T-helper 2 cell treated with Interferon-gamma antibody and Interleukin-4, amounts not matched to agents 100 ng/mL and 5 ng/mL, for 36 hours (primary cell): ENCODE results near the gene FARP1. TPM values are rescaled to one million over a fixed set of nuclear protein-coding genes. Genes with fewer than 3 reads are reported as not detected.

ENCODE experiments used
- intact Hi-C: fragments of 100-400 bp; cut with micrococcal nuclease; formaldehyde crosslinking; loops from one replicate; pipeline ENCODE4 v1.15.1; 2023
- total RNA-seq: library from RNA; stranded (reverse); gene quantifications from 2 replicates; pipeline ENCODE4 v1.2.3, GENCODE V29; 2022

FARP1 gene
- total RNA-seq, 1 donor from 2014 or later: 0.57 TPM

DNA sequence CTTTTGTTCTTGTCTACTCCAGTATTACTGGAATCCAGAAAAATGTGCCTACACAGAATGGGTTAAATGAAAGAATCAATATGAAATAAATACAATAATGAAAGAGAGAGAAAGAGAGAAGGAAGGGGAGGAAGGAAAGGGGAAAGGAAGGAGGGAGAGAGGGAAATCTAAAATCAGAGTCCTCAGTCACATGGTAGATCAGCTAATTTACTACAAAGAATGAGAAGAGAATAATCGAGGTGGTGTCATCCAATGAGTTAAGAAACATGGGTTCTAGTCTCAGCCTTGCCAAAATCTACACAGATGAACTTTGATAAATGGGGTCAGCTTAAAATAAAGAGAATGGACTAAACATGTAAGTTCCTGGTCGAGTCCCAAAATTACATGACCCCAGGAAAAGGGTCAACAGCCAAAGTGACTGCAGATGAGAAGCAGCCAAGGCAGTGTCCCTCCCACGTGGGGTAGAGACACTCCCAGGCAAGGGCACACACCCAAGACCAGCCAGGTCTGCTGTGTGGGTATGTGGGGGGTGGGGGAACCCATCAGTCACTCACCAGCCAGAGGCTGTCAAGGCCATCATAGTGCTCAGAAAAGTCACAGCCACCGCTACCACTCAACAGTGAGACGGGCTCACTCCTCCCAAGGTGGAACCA is 330.4 kb downstream of the FARP1 start:
- intact Hi-C loops: loop anchor here (10.0 kb wide), 2 partner anchors 582 to 1258 kb away; no protein-coding TSS in a partner anchor

- intact Hi-C loops: loop anchor here (10.0 kb wide), 2 partner anchors 581 to 1259 kb away; no protein-coding TSS in a partner anchor
Observed at GRCh38 chr13:98473788-98474144, 330.9 kb downstream of the FARP1 start.

DNA sequence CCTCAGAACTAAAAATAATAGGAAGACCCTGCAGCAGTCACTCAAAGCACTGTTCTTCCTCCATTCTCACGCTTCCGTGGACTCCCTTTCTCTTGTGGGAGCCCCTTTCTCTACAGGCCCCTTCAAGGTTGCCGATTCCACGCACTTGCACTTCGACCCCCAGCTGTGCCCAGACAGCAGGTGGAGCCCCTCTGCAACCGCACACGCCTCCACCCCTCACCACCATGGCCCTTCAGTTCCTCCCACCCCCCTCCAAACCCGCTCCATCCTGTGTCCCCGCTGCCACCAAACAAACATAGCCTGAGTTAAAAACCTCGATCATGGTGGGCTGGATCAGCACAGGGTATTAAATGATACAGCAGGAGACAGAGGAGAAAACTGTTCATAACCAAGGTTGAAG is 331.4 kb downstream of the FARP1 start:
- intact Hi-C loops: loop anchor here (10.0 kb wide), 2 partner anchors 581 to 1259 kb away; no protein-coding TSS in a partner anchor

DNA sequence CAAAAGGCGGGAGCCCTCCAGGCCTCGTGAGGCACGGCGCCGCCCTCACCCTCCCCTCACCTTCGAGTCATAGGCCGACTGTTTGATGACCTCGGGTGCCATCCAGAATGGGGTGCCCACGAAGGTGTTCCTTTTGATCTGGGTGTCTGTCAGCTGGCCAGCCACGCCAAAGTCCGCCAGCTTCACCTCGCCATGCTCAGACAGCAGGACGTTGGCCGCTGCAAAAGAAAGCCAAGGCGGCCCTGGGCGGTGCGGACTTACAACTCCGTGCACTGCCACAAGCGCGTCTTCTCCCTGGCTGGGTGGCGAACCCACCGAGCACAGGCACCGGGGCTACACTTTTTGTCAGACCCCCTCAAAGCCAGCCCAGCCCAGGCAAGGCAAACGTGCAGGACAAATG is 331.9 kb downstream of the FARP1 start:
- intact Hi-C loops: loop anchor here (5.0 to 10.0 kb wide), 3 partner anchors 497 to 1260 kb away; no protein-coding TSS in a partner anchor

DNA sequence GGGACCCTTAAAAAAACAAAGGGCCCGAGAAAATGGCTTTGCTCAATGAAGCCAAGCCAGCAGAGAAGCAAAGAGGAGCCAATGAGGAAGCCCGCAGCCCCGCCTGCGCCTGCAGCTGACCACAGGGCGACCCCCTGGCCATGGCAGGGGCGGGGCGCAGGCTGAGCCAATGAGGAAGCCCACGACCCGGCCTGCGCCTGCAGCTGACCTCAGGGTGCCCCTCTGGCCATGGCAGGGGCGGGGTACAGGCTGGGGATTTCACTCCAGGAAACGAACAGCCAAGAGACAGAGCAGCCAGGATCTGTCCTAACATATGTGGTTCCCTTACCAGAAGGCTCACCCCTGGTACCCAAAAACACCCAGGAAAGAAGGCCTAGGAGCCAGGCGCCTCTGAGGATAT is 332.6 kb downstream of the FARP1 start:
- intact Hi-C loops: loop anchor here (5.0 to 10.0 kb wide), 3 partner anchors 498 to 1261 kb away; no protein-coding TSS in a partner anchor

- intact Hi-C loops: loop anchor here (1.0 to 10.0 kb wide), 8 partner anchors 9 to 1261 kb away; partner anchors contain the start of gene STK24
Observed at GRCh38 chr13:98476106-98476505, 333.2 kb downstream of the FARP1 start.

- intact Hi-C loops: loop anchor here (1.0 to 10.0 kb wide), 8 partner anchors 9 to 1262 kb away; partner anchors contain the start of gene STK24
Observed at GRCh38 chr13:98476538-98476966, 333.7 kb downstream of the FARP1 start.

- intact Hi-C loops: loop anchor here (5.0 to 10.0 kb wide), 3 partner anchors 501 to 1264 kb away; no protein-coding TSS in a partner anchor
Observed at GRCh38 chr13:98478189-98479129, 335.6 kb downstream of the FARP1 start.

DNA sequence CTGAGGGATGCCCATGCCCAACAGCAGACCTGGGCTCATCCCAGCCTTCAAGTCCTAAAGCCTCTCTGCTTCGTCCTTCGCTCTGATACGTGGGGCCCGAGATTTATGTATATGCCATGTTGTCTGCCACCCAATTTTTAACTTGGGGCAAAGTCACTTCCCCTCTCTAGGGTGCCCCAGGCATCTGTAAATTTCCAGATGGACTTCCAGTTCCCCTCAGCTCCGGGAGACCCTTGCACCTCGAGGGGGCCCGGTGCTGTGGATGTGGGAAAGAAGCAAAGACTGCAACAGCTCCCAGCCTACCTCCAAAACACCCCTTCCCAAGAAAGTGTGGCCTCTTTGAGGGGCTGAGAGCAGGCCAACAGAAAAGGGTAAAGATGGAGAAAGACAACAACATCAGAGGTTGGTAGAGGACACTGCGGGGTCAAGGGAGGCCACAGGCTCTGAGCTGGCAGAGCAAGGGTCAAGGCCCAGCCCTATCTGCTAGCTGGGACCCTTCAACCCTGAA is 336.7 kb downstream of the FARP1 start:
- intact Hi-C loops: loop anchor here (5.0 to 10.0 kb wide), 3 partner anchors 502 to 1265 kb away; no protein-coding TSS in a partner anchor

- intact Hi-C loops: no loop called here
Observed at GRCh38 chr13:98480915-98481877, 338.3 kb downstream of the FARP1 start.

DNA sequence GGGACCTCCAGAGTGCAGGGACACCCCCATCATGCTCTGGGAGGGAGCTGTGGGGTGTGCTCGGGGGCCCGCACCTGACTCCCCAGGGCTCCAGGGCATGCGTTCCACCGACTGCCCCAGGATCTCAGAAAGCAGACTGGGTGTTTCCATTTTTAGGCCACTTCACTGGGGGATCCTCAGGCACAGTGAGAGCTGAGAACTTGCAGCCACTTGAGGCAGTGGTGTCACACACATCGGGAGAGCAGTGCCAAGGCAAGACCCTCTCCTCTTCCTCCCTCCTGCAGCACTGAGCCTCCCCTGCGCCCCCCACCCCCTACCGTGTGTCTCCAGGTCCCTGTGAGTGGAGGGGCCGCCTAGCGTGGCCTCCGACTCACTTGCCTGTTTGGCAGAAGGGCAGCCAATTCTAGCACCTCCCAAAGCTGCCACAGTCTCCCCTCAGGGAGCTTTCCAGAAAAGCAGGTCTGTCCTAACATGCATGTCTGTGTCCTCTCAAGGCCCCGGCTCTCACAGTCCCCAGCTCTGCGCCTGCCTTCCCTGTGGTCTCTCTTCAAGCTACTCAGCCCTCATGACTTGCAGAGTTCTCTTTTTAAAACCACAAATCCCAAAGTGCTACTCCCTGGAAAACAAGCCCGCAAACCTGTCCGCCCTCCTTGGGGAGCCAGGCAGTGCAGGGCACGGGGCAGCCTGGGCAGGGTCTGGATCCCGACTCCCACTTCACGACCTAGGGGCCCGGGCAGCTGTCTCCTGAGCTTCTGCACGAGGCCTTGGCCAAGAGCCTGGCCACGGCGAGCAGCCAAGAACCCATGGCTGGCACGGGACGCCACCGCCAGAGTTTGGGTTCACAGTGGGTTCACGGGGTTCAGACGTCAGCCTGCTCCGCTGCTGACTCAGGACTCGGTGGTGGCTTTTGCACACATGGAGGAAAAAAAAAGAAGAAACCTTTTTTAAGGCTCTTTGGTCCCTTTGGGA is 339.9 kb downstream of the FARP1 start:
- intact Hi-C loops: no loop called here

- intact Hi-C loops: no loop called here
Observed at GRCh38 chr13:98483601-98484288, 340.9 kb downstream of the FARP1 start.

- intact Hi-C loops: loop anchor here (1.0 kb wide), 1 partner anchor 8 kb away; no protein-coding TSS in a partner anchor
Observed at GRCh38 chr13:98484289-98485219, 341.7 kb downstream of the FARP1 start.

- intact Hi-C loops: loop anchor here (1.0 kb wide), 1 partner anchor 9 kb away; no protein-coding TSS in a partner anchor
Observed at GRCh38 chr13:98485561-98485960, 342.7 kb downstream of the FARP1 start.

GRCh38 chr13:98486412-98486811 is 343.5 kb downstream of the FARP1 start:
- intact Hi-C loops: no loop called here

GRCh38 chr13:98487016-98487415 is 344.1 kb downstream of the FARP1 start:
- intact Hi-C loops: no loop called here

GRCh38 chr13:98487522-98487921 is 344.6 kb downstream of the FARP1 start:
- intact Hi-C loops: no loop called here
